GM03348 (cell line): ENCODE data around the gene SNCB.

ENCODE experiments used
- DNase-seq: peaks from one replicate; pipeline ENCODE4 v3.0.0; 2012; ENCODE audit warnings: low spot score

The SNCB gene

DNA sequence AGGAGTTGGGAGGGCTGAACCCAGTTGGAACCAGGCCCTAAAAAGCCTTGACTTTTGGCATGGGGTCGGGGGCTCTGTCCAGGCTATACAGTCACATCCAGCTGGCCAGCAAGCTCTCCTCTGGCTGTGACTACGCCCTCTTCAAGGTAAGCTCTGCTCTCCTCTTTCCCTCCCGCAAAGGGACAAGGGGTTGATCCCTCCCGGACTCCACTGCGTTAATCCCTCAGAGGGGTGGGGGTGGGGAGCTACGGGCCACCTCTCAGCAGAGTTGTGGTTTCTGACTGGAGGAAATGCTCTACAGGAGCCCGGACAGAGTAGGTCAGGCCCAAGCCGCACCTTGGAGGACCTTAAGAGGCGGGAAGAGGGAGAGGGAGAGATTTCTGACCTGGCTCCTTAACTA is 14.0 kb upstream of the SNCB start:
- no peak for DNase-seq

DNA sequence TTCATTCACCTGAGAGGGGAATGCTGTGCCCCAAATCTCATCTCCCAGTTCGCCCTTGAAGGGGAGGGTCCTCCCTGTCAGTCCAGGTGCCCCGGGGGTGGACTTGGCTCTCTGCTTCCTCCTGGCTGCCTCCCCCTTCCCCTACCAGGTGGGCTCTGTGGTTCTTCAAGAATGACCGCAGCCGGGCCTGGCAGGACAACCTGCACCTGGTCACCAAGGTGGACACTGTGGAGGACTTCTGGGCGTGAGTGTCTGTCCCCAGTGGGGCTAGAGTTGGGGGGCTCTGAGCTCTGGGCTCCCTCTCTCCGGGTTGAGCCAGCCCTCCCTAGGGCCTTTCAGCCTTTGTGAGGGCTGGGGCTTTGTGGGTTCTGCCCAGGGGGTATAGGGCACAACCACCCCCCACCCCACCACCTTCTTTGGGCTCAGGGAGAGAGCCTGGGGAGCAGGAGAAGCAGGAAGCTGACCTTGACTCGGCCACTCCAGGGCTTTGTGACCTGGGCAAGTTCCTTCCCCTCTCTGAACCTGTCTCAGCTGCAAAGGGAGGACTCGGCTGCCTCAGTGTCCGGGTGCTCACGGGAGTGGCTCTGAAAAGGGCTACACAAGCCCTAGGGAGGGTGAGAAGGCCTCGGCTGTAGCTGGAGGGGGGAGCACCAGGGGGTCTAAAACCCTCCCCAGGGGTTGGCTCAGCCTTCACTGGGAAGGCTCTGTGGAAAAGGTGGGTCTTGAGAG is 13.3 kb upstream of the SNCB start:
- no peak for DNase-seq

DNA sequence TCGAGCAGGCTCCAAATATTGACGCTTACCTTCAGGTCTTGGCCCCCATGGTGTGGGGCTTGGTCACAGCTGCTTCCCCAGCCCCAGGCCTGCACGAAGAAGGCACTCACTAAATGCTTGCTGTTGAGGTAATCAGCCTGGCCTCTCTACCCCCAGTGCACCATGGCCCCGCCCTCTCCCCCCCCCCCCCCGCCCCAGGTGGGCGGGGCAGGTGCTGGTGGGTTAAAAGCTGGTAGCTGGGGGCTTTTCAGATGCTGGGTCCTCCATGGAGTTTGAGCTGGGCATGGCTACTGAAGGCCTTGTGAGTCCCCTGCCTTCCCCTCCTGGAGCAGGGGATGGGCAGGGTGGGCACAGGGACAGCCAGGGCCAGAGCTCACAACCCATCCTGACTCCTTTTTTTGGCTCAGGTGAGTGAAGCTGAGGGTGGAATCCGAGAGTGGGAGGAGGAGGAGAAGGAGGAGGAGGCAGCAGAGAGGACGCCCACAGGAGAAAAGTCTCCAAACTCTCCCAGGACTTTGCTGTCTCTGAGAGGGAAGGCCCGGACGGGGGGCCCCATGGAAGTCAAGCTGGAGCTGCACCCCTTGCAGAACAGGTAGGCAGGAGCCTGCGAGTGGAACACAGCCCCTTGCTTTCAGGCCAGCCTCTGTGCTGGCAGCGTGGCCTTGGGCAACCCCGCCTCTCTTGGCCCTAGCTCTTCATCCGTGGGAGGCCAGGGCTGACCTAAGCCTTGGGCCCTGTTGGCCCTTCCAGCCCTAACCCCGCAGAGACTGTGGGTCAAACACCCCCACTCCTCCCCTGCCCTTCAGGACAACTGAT is 12.5 kb upstream of the SNCB start:
- no peak for DNase-seq

DNA sequence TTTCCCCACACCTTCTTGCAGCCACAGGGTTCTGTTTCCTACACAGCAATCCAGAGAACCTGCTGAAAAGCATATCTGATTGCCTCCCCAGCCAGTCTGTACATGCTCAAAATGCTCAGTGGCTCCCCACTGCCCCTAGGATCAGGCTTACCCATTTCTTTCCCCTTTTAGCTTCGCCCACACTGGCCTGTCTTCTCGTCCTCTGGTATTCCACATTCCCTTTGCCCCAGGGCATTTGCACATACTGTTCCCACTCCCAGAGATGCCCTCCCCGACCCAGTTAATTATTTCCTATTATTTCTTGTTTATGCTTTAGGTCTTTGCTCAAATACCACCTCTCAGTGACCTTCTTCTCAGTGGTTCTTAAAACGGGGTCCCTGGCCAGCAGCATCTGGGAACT is 10.3 kb upstream of the SNCB start:
- no peak for DNase-seq

DNA sequence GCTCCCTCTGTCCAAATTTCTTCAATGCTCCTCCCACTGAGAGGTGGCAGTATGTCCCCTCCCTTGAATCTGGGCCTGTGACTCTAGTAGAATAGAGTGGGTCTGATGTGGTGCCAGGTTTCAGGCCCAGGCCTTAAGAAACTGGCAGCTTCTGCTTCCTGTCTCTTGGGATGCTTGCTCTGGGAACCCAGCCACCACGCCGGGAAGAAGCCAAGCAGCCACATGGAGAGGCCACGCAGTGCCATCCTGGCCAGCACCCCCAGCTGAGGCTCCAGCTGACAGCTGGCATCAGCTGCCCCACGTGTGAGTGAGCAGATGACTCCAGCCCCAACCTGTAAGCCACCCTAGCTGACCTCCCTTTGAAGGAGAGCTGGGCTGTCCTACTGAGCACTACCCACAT is 9.6 kb upstream of the SNCB start:
- DNase-seq: peak; percentile 59

DNA sequence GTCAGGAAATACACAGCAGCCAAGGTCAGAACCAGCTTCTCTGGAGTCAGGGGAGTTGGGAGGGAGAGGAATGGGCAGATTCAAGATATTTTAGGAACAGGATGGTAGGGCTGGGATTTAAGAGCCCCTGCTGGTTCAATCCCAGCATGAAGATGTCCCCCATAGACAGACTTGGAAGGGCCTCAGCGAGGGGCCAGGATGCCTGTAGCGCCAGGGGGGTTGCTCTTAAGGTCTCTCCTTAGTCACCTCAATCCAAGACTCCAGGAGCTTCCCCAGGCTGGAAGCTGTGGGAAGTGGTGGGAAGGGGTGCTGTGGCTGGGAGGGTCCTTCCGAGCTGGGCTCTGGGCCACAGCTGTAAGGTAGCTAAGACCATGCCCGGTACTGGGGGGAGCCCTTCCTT is 8.9 kb upstream of the SNCB start:
- no peak for DNase-seq

DNA sequence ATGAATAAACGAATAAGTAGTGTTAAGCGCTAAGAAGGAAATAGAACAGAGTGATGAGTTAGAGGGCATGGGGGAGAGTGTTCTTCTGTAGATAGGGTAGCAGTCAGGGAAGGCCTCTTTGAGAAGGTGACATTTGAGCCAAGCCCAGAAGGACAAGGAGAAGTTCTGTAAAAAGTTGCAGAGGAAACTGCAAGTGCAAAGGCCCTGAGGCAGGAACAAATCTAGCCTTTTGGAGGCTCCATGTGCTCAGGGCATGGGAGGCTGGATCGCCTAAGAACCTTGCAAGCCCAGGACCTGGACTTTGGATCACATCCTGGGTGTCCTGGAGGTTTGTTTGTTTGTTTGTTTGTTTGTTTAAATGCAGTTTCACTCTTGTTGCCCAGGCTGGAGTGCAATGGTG is 8.1 kb upstream of the SNCB start:
- DNase-seq: no peak

DNA sequence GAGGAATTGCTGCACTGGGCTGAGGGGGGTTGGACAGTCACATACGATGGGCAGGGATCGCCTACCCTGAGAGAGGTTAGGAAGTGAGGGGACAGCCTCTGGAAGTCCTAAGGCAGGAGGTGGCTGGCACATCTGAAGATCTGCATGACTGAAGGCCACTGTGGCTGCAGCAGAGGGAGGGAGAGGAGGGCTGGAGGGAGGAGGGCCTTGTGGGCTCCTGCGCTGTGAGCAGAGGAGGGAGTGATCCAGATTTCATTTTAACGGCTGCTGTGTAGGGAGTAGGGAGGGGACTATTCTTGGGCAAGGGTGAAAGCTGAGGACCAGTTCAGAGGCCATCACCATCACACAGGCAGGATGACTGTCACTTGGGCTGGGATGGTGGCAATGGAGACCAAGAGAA is 7.2 kb upstream of the SNCB start:
- DNase-seq: no peak

DNA sequence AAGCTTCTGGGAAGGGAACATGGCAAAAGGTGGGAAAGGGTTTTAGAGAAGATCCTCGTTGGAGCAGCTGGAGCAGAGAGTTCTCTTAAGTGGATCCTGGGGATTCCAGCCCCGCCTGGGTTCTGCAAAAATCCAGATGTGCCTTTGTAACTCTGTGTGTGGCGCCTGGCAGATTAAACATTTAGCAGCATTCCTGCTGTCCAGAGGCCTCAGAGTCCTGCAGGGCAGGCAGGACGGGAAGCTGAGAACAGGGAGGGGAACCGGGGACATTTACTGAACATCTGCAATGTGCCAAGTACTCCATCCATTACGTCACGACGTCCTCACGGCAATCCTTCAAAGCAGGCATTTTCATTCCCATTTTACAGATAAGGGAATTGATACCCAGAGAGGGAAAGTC is 6.1 kb upstream of the SNCB start:
- no peak for DNase-seq

DNA sequence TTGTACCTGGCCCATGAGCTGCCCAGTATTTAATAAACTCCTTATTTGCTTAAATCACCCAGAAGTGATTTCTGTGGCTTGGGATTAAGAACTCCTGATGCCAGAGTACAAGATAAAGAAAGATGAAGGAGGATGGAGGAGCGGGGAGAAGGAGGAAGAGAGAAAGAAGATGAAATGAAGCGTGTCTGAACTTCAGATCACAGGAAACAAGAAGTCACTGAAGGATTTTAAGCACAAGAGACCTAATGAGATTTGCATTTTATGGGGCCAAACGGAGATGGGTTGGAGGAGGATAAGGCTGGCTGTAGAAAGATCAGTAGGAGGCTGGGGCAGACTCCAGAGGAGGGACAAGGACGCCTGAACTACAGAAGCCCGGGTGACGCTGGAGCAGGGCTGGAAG is 3.3 kb upstream of the SNCB start:
- no peak for DNase-seq

DNA sequence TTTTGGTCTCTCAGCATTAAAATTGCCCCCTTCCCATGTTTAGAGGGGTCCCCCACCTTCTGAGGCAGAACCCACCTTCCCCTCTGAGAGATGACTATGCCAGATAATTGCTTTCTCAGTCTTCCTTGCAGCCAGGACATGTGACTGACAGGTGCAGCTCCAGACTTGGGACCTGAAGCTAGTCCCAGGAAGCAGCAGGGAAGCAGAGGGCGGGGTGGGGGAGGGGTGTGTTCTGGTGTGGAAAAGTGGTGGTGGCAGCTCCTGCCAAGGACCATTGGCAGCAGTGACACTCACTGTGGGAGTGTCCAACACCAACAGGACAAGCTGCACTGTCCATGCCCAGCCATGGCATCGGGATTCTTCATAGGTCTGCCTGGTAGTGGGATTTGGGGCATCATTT is 2.4 kb upstream of the SNCB start:
- no peak for DNase-seq

DNA sequence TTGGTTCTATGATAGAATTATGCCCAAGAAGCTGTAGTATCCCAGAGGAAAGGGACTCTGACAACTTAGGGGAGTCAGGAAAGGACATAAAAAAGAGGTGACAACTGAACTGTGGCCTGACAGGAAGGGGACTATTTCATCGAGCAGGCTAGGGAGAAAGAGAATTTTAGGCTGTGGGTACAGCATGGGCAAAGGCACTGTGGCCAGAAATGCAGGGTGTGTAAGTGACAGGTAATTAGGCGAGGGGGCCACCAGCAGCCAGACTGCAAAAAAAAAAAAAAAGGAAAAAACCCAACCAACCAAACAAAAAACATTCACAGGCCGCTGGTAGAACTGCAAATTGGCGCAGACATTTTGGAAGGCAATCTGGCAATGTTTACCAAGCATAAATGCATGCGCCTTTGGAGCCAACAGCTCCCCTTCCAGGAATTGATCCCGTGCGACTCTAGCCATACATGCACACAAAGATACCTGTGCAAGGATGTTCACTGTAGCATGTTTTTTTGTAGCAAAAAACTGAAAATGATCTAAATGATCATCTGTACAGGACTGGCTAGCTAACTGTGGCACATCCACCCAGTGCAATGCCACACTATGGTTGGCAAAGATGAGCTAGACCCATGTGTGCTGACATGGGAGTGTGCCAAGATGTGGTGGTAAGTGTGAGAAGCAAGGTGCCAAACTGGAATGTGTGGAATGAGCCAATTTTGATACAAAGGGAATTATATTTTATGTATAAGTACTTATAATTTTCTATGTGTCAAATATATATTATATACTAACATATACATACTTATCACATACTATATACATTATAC is 1.3 kb upstream of the SNCB start:
- DNase-seq: no peak

DNA sequence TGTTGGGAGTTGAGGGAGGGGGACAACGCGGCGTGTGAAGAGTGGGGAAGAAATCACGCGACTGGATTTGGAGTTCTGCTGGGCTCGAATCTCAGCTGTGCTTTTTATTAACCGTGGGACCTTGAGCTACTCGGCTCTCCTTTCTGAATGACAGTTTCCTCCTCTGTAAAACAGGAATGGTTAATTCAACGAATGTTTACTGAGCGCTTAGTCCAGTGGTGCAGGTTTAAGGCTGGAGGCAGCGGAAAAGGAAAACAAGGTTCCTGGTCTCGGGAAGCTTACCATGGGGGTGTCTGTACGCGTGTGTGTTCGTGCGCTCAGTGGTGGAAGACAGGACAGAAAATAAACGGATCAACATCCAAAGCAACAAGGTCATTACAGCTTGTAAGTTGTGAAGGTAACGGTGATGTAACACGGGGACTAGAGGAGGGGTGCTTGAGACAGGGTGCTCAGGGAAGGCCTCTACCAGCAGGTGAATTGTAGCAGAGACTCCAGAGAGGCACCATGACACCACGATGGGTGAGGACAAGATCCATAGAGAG is 418 bp upstream of the SNCB start:
- no peak for DNase-seq

DNA sequence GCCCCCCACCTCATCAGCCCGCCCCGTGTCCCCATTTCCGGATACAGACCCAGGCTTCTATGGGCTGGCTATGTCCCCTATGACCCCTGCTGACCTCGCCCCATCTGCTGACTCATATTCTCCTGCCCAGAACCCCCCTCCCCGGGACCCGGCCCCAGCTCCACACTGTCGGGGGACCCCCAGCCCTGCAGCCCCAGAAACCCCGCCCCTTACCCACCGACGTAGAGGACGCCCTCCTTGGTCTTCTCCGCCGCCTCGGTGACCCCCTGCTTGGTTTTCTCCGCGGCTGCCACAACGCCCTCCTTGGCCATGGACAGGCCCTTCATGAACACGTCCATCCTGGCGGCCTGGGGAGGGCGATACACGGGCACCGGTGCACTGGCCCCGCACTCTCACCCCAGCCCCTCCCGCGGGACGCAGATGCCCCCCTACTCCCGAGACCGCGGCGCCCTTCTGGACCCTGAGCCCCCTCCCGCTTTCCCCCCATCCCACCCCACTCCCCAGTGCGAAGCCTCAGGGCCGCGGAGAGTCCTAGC is 949 bp downstream of the SNCB start:
- DNase-seq: no peak

DNA sequence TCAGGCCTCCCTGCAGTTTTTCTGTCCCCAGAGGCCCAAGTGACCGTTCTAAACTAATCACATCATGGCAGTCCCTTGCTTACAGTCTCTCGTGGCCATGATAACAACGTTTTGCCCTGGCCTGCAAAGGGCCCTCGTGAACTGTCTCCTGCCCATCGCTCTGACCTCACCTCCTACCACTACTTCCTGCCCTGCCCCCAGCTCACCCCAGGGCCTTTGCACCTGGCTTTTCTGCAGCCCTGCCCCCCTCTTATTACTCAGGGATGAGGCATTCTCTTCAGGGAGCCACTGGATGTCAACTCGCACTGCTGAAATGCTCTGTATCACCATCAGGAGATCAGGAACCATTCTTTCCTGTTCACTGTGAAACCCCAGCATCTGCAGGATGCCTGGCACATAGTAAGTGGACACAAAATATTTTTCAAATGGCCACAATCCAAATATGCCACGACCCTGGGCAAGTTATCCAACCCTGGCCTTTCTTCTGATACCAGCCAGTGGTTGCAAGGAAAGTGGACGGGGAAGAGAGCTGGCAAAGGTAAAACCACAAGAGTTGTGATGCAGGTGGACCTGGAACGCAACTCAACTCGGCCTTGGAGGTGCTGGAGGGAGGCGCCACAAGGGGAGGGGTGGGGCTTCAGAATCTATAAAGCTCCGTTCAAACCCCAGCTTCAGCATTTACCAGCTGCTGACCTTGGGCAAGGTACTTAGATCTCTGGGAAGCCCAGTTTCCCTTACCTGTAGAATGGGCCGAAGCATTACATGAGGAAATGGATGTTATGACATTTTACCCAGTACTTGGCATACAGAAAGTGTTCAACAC is 1.7 kb downstream of the SNCB start:
- no peak for DNase-seq

DNA sequence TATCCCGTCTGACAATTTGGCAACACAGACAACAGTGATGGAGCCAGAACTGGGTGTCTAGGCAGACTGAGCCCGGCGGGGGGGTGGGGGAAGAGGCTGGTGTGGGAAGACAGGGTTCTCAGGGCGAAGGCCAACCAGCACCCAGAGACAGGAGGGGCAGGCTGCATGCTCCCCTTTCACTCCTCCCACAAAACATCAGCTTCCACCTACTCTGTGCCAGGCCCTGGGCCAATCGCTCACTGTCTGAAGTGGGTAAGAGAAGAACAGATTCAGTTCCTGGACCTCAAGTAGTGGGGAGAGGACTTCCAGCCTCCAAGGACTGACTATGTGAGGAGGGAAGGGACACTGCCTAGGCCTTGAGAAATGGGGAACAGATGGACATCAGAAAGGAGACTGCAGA is 2.8 kb downstream of the SNCB start:
- DNase-seq: no peak

DNA sequence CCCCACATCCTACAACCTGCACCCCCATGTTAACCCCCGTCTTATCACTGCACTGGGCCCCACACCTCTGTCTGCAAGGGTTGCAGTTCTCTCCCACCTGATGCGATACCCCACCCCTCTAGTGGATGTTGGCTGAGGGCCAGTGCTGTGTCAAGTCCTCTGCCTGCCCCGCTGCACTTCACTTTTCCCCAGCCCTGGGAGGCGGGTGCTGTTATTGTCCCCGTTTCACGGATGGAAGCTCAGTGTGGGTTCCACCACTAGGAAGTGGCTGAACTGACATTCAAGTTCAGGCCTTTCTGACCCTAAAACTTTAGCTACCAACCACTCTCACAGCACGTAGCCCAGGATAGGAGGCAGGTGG is 3.5 kb downstream of the SNCB start:
- no peak for DNase-seq

DNA sequence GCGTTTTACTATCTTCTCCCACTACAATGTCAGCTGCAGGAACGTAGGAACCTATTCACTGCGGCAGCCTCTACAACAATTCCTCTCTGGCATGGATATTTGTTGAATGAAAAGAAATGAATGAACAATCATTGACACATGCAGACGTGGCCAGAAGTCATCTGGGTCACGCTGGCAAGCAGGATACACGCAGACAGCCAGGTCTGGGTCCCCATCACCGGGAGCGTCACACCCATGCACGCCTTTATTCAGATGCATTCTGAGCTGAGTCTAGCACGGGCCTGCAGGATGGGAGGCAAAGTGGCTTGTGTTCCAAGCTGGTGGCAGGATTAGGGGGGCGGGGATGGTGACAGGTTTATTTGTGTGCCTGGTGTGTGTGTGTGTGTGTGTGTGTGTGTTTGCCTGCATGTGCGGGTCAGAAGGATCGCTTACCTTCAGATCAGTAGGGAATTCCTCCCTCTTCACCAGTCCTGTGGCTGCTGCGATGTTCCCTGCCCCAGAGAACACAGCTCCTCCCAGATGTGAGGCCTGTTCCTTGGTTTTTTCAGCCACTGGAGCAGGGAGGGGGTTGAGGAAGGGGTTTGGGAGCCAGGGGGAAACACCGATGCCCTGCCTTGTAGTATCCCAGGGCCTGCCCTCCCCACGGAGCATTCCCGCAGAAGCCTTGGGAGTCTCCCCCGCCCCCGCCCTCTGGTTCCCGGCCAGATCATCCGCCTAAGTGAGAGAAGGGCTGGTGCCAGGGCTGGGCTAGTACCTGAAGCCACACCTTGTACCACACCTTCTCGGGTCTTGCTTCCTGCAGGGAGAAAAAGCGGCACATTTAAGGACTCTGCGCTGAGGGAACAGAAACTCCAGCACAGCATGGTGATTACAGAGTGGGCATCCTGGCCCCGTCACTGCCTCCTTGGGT is 4.1 kb downstream of the SNCB start:
- no peak for DNase-seq

DNA sequence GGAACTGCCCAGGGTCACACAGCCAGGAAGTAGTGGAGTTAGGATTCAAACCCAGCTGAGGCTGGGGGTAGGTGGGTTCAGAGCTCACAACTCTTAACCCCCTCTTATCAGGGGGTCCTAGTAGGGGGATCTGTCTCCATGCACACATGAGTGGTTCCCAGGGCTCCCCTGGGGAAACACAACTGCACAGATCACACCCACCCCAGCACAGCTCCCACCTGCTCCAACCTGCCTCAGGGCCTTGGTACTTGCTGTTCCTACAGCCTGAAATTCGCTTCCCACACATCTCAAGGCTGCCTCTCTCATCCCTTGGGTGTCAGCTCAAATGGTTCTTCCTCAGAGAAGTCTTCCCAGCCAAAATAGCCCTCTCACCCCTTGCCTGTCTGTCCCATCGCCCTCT is 4.8 kb downstream of the SNCB start:
- DNase-seq: no peak

DNA sequence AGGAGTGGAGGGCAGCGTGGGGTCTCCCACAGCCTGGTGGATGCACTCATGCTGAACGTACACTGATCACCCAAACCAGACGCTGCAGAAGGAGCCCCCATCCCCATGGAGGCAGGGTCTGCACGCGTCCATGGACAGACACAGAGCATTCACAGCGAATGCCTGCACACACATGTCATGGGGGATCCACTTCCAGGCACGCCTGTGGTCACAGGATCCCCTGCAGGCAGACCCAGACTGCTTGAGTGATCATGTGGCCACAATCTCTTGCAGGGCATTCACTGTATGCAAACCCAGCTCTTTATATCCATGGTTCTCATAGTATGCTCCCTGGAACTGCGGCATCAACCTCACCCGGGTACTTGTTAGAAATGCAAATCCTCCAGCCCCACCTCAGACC is 5.4 kb downstream of the SNCB start:
- no peak for DNase-seq

DNA sequence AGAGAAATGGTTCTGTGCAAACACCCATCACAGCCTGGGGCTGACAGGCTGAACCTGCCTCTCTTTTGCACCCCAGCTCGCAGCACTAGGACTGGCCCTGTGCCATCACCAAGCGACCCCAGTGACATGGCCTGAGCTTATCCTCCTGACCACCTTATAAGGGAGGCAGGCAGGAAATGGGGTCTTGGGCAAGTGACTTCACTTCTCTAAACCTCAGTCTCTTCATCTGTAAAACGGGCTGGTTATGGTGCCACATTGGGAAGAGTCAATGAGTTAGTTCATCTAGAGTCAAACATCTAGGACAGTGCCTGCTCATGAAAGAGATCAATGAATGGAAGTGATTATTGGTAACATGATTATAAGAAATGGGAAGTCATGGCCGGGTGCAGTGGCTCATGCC is 6.2 kb downstream of the SNCB start:
- DNase-seq: no peak
